ENCODE data around the gene CRAMP1. TPM values are rescaled to one million over a fixed set of nuclear protein-coding genes. Genes with fewer than 3 reads are reported as not detected.

Gene CRAMP1
- total RNA-seq, 4 donors from 2014 or later, result 5.2 to 9.9 (median 8.0) TPM

DNA sequence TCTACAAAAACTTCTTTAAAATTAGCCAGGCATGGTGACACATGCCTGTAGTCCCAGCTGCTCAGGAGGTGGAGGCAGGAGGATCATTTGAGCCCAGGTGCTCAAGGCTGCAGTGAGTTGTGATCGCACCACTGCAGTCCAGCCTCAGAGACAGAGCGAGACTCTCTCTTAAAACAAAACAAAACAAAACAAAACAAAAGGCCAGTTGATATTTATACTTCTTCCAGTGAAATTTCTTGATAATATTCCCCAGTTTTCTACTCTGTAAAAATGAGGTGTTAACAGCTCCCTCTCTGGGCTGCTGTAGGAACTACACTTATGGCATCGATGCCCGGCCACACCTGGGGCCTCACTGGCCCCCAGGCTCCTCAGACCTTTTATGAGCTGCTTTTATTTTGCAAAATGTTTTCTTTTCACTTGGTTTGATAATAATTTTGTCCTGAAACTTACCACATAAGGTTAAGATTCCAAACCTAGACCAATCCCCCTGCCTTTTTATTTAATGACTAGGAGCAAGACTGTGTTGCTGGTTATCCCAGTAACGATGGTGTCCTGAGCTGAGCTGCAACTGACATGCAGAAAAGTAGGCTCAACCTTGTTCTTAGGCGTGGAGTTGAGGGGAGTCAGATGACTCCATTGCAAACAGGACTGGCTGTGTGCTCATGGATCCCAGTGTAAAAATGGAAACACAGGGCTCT, 111.4 kb downstream of the CRAMP1 start:
- intact Hi-C loops (cut with DNase I), result no loop called here

DNA sequence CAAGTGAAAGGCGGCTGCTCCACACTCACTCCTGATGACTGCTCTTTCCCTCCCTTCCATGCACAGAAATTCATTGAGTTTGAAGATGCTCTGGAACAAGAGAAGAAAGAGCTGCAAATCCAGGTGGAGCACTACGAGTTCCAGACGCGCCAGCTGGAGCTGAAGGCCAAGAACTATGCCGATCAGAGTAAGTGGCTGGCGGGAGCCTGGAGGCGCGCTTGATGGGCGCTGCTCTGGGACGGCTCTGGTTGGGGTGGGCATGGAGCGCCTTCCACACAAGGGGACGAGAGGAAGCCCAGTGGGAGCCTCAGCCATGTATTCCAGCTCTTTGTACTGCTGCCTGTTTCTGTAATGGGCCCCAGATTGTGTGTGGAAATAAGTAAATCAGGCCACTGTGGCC, 112.3 kb downstream of the CRAMP1 start:
- no peak for TF ChIP-seq POLR2A (IDR thresholded peaks at IDR 0.05)
- TF ChIP-seq, protein P1, sequence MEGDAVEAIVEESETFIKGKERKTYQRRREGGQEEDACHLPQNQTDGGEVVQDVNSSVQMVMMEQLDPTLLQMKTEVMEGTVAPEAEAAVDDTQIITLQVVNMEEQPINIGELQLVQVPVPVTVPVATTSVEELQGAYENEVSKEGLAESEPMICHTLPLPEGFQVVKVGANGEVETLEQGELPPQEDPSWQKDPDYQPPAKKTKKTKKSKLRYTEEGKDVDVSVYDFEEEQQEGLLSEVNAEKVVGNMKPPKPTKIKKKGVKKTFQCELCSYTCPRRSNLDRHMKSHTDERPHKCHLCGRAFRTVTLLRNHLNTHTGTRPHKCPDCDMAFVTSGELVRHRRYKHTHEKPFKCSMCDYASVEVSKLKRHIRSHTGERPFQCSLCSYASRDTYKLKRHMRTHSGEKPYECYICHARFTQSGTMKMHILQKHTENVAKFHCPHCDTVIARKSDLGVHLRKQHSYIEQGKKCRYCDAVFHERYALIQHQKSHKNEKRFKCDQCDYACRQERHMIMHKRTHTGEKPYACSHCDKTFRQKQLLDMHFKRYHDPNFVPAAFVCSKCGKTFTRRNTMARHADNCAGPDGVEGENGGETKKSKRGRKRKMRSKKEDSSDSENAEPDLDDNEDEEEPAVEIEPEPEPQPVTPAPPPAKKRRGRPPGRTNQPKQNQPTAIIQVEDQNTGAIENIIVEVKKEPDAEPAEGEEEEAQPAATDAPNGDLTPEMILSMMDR (IDR thresholded peaks at IDR 0.05), result no peak
- Histone ChIP-seq H3K4me1 (peaks cover 19 to 41% (median 22%) of the 10 kb centered on the region in 3 donors), H3K9me3 (no peaks in the 10 kb centered on the region), H3K36me3 (peaks cover 11 to 55% (median 34%) of the 10 kb centered on the region in 3 donors), H3K27ac (no peak overlapping the region), H3K4me3 (no peak overlapping the region), H3K27me3 (no peaks in the 10 kb centered on the region)
- DNase-seq, result no peak
- intact Hi-C loops (cut with DNase I), result no loop called here
- WGBS, 2 donors, result 87 to 90% methylated on average over 2 to 11 of the region's 12 CpGs

More for the DNA sequence above, 111.4 kb downstream of the CRAMP1 start:
- Histone ChIP-seq H3K9me3 (no peaks in the 10 kb centered on the region), H3K36me3 (peaks cover 4 to 46% (median 25%) of the 10 kb centered on the region in 3 donors), H3K27ac (peak overlapping the region; percentile 64 to 84 (median 72)), H3K4me1 (peaks cover 19 to 49% (median 22%) of the 10 kb centered on the region in 3 donors), H3K27me3 (no peaks in the 10 kb centered on the region), H3K4me3 (no peak overlapping the region)
- TF ChIP-seq, protein P1 (IDR thresholded peaks at IDR 0.05), result peak; percentile 45 to 84 (median 81)
- TF ChIP-seq POLR2A (IDR thresholded peaks at IDR 0.05), result no peak
- 34 to 35% methylated on average over 4 to 6 of the region's 6 CpGs for WGBS, 2 donors
- no peak for DNase-seq

DNA sequence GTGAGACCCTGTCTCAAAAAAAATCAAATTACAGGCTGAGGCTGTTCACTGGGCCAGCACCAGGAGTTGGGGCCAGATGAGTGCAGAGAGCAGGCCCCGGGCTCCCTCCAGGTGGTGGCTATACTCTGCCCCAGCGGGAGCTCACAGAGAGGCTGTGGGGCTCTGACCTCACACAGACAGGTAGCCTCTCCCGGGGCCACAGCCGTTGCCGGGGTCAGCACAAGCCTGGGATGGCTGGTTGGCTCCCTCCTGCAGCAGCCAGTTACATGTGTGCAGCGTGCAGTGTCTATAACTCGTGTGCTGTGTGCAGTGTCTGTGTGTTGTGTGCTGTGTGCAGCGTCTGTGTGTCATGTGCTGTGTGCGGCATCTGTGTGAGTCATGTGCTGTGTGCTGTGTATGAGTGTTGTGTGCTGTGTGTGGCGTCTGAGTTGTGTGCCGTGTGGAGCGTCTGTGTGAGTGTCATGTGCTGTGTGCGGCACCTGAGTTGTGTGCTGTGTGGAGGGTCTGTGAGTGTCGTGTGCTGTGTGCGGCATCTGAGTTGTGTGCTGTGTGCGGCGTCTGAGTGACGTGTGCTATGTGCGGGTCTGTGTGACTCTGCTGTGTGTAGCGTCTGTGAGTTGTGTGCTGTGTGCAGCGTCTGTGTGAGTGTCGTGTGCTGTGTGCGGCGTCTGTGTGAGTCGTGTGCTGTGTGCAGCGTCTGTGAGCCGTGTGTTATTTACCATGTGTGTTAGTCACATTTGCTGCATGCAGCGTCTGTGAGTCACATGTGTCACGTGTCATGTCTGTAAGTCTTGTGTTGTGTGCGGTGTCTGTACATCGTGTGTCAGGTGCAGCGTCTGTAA, 114.7 kb downstream of the CRAMP1 start:
- WGBS, 2 donors, result 92 to 95% methylated on average over 22 to 29 of the region's 32 CpGs
- no peak overlapping the region for H3K27ac ChIP-seq
- no peaks in the 10 kb centered on the region for H3K9me3 ChIP-seq
- H3K36me3 ChIP-seq, result peaks cover 18 to 79% (median 36%) of the 10 kb centered on the region in 3 donors
- H3K4me3 ChIP-seq, result no peak overlapping the region
- H3K27me3 ChIP-seq, result no peaks in the 10 kb centered on the region
- no peak for TF ChIP-seq POLR2A (IDR thresholded peaks at IDR 0.05)
- TF ChIP-seq, protein P1 (IDR thresholded peaks at IDR 0.05), result no peak
- no peak for DNase-seq
- H3K4me1 ChIP-seq, result peaks cover 15 to 24% (median 15%) of the 10 kb centered on the region in 3 donors
- intact Hi-C loops (cut with DNase I), result no loop called here

Other genes with a start within 250 kb of the CRAMP1 start
- 10 to 100 TPM in 2 of 4 donors, 1 to 10 TPM in 2; 5.9 to 17.2 (median 10.6) TPM for gene UNKL, start 197.7 kb upstream of the CRAMP1 start, total RNA-seq
- 10 to 100 TPM; 14.7 to 22.6 (median 19.7) TPM for gene UQCC4, start 191.6 kb upstream of the CRAMP1 start, total RNA-seq
- gene PERCC1, start 181.3 kb upstream of the CRAMP1 start, total RNA-seq, result not detected
- gene CCDC154, start 167.8 kb upstream of the CRAMP1 start, total RNA-seq, result under 1 TPM in 1 of 4 donors, not detected in 3; 0.95 TPM
- gene CLCN7, start 137.3 kb upstream of the CRAMP1 start, total RNA-seq, result 10 to 100 TPM; 21.5 to 41.2 (median 33.6) TPM
- not detected for gene PTX4, start 123.4 kb upstream of the CRAMP1 start, total RNA-seq
- gene TELO2, start 119.0 kb upstream of the CRAMP1 start, total RNA-seq, result 10 to 100 TPM; 17.0 to 29.3 (median 21.4) TPM
- gene TMEM204, start 78.7 kb upstream of the CRAMP1 start, total RNA-seq, result 10 to 100 TPM in 1 of 4 donors, 1 to 10 TPM in 3; 4.3 to 32.4 (median 7.9) TPM
- 10 to 100 TPM in 1 of 4 donors, 1 to 10 TPM in 3; 3.7 to 12.0 (median 6.8) TPM for gene IFT140, start 288 bp upstream of the CRAMP1 start, total RNA-seq
- gene JPT2, start 65.9 kb downstream of the CRAMP1 start, total RNA-seq, result 10 to 100 TPM; 45.6 to 68.0 (median 48.6) TPM
- 10 to 100 TPM in 3 of 4 donors, 1 to 10 TPM in 1; 8.6 to 37.6 (median 24.7) TPM for gene MAPK8IP3, start 93.8 kb downstream of the CRAMP1 start, total RNA-seq
- gene NME3, start 159.2 kb downstream of the CRAMP1 start, total RNA-seq, result 10 to 100 TPM; 30.2 to 57.1 (median 53.6) TPM
- 10 to 100 TPM in 2 of 4 donors, 1 to 10 TPM in 2; 8.8 to 14.4 (median 10.1) TPM for gene EME2, start 160.4 kb downstream of the CRAMP1 start, total RNA-seq
- gene MRPS34, start 160.8 kb downstream of the CRAMP1 start, total RNA-seq, result 100 to 1,000 TPM in 3 of 4 donors, 10 to 100 TPM in 1; 89.5 to 158 (median 114) TPM
- 10 to 100 TPM; 27.8 to 84.5 (median 45.1) TPM for gene SPSB3, start 170.2 kb downstream of the CRAMP1 start, total RNA-seq
- 10 to 100 TPM; 71.4 to 91.5 (median 79.5) TPM for gene NUBP2, start 170.6 kb downstream of the CRAMP1 start, total RNA-seq
- gene IGFALS, start 181.3 kb downstream of the CRAMP1 start, total RNA-seq, result not detected
- 10 to 100 TPM; 30.6 to 56.5 (median 43.4) TPM for gene HAGH, start 214.5 kb downstream of the CRAMP1 start, total RNA-seq
- gene FAHD1, start 214.8 kb downstream of the CRAMP1 start, total RNA-seq, result 10 to 100 TPM; 34.3 to 52.3 (median 46.9) TPM